GM21381 (cell line): Measurements from ENCODE around the gene PFKFB4.
"Not testable (repeated sequence)": the region's sequence is repeated elsewhere in the genome, so short reads cannot be mapped to it uniquely, and the experiment has no call there.

Source experiments
- ATAC-seq: cut with Tn5 transposase; IDR thresholded peaks from one replicate; pipeline ENCODE4 v1.9.1; 2021; ENCODE audit warnings: mild to moderate bottlenecking, moderate library complexity; ENCODE audit not compliant: unreplicated experiment

Gene PFKFB4

GRCh38 chr3:48502728-48503168 lies 53.9 kb downstream of the PFKFB4 start:
- no peak for ATAC-seq

GRCh38 chr3:48502121-48502520 lies 54.5 kb downstream of the PFKFB4 start:
- ATAC-seq = no peak

- ATAC-seq = no peak
Observed at GRCh38 chr3:48501196-48501595, 55.4 kb downstream of the PFKFB4 start.

GRCh38 chr3:48500656-48501055 lies 55.9 kb downstream of the PFKFB4 start:
- ATAC-seq = no peak

- ATAC-seq = no peak
Observed at GRCh38 chr3:48493203-48493501, 63.5 kb downstream of the PFKFB4 start.

- ATAC-seq = no peak
Observed at GRCh38 chr3:48492461-48493202, 64.0 kb downstream of the PFKFB4 start.

- ATAC-seq = no peak
Observed at GRCh38 chr3:48486952-48487351, 69.7 kb downstream of the PFKFB4 start.

GRCh38 chr3:48482822-48483221 lies 73.8 kb downstream of the PFKFB4 start:
- ATAC-seq = not testable (repeated sequence)

- ATAC-seq = not testable (repeated sequence)
Observed at GRCh38 chr3:48480891-48481290, 75.7 kb downstream of the PFKFB4 start.

- ATAC-seq = no peak
Observed at GRCh38 chr3:48478626-48479555, 77.7 kb downstream of the PFKFB4 start.

- ATAC-seq = no peak
Observed at GRCh38 chr3:48477959-48478520, 78.6 kb downstream of the PFKFB4 start.

GRCh38 chr3:48476426-48477053 lies 80.1 kb downstream of the PFKFB4 start:
- no peak for ATAC-seq

- no peak for ATAC-seq
Observed at GRCh38 chr3:48475188-48475587, 81.4 kb downstream of the PFKFB4 start.

- no peak for ATAC-seq
Observed at GRCh38 chr3:48474619-48475018, 82.0 kb downstream of the PFKFB4 start.

GRCh38 chr3:48474031-48474430 lies 82.6 kb downstream of the PFKFB4 start:
- not testable (repeated sequence) for ATAC-seq

GRCh38 chr3:48473617-48473952 lies 83.0 kb downstream of the PFKFB4 start:
- no peak for ATAC-seq

- peak; percentile 85 for ATAC-seq
Observed at GRCh38 chr3:48472923-48473616, 83.5 kb downstream of the PFKFB4 start.

GRCh38 chr3:48472673-48472922 lies 84.0 kb downstream of the PFKFB4 start:
- ATAC-seq = peak; percentile 11

GRCh38 chr3:48470286-48470685 lies 86.3 kb downstream of the PFKFB4 start:
- ATAC-seq = no peak

- ATAC-seq = no peak
Observed at GRCh38 chr3:48469046-48469915, 87.3 kb downstream of the PFKFB4 start.
